ENCODE data around the gene GPD1L.
"Not testable (repeated sequence)": the region's sequence is repeated elsewhere in the genome, so short reads cannot be mapped to it uniquely, and the experiment has no call there.

GPD1L gene

GRCh38 chr3:32113981-32114545, 7.6 kb downstream of the GPD1L start:
- Histone ChIP-seq H3K4me2 (ENCODE audit: low read length) (no peak overlapping the region), H3K9me3 (ENCODE audit: low read length) (no peaks in the 10 kb centered on the region), H4K20me1 (ENCODE audit: insufficient read depth, low read length) (no peaks in the 10 kb centered on the region), H3K27ac (ENCODE audit: low read depth, low read length, poor library complexity, severe bottlenecking) (no peak overlapping the region), H3K36me3 (ENCODE audit: insufficient read depth, low read length) (peaks cover 5% of the 10 kb centered on the region; the same call in 1 of the 2 replicates), H2AFZ (ENCODE audit: low read length) (no peak overlapping the region), H3K4me3 (ENCODE audit: low read depth, low read length, poor library complexity, severe bottlenecking) (no peak overlapping the region), H3K9me2 (ENCODE audit: low read depth, low read length) (no peaks in the 10 kb centered on the region), H3K4me1 (ENCODE audit: insufficient read depth, low read length, severe bottlenecking) (no peaks in the 10 kb centered on the region), H3K79me2 (ENCODE audit: insufficient read depth, low read length) (peaks cover 14% of the 10 kb centered on the region; the same call in 1 of the 2 replicates), H3K9ac (ENCODE audit: low read length) (no peak overlapping the region), H3F3A (ENCODE audit: insufficient read depth, low read length) (no peaks in the 10 kb centered on the region), H3K27me3 (ENCODE audit: insufficient read depth, low read length) (no peaks in the 10 kb centered on the region)
- no peak for TF ChIP-seq EZH2 (IDR thresholded peaks at IDR 0.05; ENCODE audit: borderline replicate concordance, low read length)
- TF ChIP-seq CTCF (IDR thresholded peaks at IDR 0.05; ENCODE audit: low read length) = no peak

- H3K79me2 ChIP-seq (ENCODE audit: insufficient read depth, low read length) = peaks cover 21% of the 10 kb centered on the region; the same call in 1 of the 2 replicates
- not testable (repeated sequence) for H3K9me3 ChIP-seq (ENCODE audit: low read length); H3K4me2 ChIP-seq (ENCODE audit: low read length); H4K20me1 ChIP-seq (ENCODE audit: insufficient read depth, low read length); H3F3A ChIP-seq (ENCODE audit: insufficient read depth, low read length); H3K9ac ChIP-seq (ENCODE audit: low read length); H3K36me3 ChIP-seq (ENCODE audit: insufficient read depth, low read length); H3K4me3 ChIP-seq (ENCODE audit: low read depth, low read length, poor library complexity, severe bottlenecking); H3K27ac ChIP-seq (ENCODE audit: low read depth, low read length, poor library complexity, severe bottlenecking); H2AFZ ChIP-seq (ENCODE audit: low read length); H3K9me2 ChIP-seq (ENCODE audit: low read depth, low read length); H3K27me3 ChIP-seq (ENCODE audit: insufficient read depth, low read length); H3K4me1 ChIP-seq (ENCODE audit: insufficient read depth, low read length, severe bottlenecking)
Measured at GRCh38 chr3:32114546-32115386, 8.3 kb downstream of the GPD1L start.

GRCh38 chr3:32117320-32117719, 10.9 kb downstream of the GPD1L start:
- H3K27me3 ChIP-seq (ENCODE audit: insufficient read depth, low read length) = no peaks in the 10 kb centered on the region
- H3K9ac ChIP-seq (ENCODE audit: low read length) = no peak overlapping the region
- no peaks in the 10 kb centered on the region for H3F3A ChIP-seq (ENCODE audit: insufficient read depth, low read length)
- H3K27ac ChIP-seq (ENCODE audit: low read depth, low read length, poor library complexity, severe bottlenecking) = no peak overlapping the region
- no peaks in the 10 kb centered on the region for H3K4me1 ChIP-seq (ENCODE audit: insufficient read depth, low read length, severe bottlenecking)
- no peaks in the 10 kb centered on the region for H4K20me1 ChIP-seq (ENCODE audit: insufficient read depth, low read length)
- peaks cover 21% of the 10 kb centered on the region; the same call in 1 of the 2 replicates for H3K79me2 ChIP-seq (ENCODE audit: insufficient read depth, low read length)
- H3K4me2 ChIP-seq (ENCODE audit: low read length) = no peak overlapping the region
- H2AFZ ChIP-seq (ENCODE audit: low read length) = no peak overlapping the region
- no peak overlapping the region for H3K4me3 ChIP-seq (ENCODE audit: low read depth, low read length, poor library complexity, severe bottlenecking)
- peaks cover 5% of the 10 kb centered on the region; the same call in 1 of the 2 replicates for H3K36me3 ChIP-seq (ENCODE audit: insufficient read depth, low read length)
- TF ChIP-seq CTCF (IDR thresholded peaks at IDR 0.05; ENCODE audit: low read length) (no peak), EZH2 (IDR thresholded peaks at IDR 0.05; ENCODE audit: borderline replicate concordance, low read length) (no peak)
- no peaks in the 10 kb centered on the region for H3K9me2 ChIP-seq (ENCODE audit: low read depth, low read length)
- no peaks in the 10 kb centered on the region for H3K9me3 ChIP-seq (ENCODE audit: low read length)

Data from OCI-LY1 (cell line).